ENCODE results near the gene RAB30.
A peak's percentile ranks its signal among the peaks of the same experiment; 100 is the strongest.

Gene RAB30

DNA sequence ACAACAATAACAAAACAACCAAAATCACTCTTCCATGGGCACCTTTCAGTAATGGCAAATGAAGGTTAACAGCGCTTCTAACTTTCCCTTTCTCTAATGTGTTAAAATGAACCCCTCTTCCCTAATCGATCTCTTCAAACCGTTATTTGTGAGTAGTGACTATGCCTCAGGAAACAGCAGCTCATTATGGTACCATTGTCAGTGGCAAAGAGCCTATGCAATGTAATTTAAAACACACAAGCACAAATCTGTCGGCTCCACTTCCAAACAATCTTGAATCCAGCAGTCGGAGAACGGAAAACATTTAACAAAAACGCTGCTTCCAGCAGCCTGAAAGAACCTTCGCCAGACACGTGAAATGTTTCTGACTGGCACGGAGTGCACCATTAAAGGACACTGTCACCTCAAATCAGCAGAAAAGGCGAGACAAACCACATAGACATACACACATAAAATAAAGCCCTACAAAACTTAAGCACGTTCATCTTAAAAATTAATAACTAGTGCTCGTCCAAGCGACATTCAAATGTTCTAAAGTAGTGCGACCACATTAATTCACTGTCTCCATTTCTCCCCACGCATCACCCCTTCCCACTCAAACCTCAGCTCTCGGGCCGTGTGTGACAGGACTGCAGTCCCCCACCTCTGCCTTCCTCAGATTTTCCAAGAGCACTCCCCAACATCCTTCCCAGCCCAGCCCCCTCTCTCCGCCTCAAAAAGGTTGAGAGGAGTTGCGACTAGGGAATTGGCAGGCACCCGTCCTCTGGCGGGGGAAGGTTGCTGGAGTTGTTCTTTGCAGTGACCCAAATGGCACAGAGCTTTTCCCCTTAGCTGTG is 748 bp downstream of the RAB30 start:
- DNase-seq: peak in 1 of 2 experiments; percentile 16

DNA sequence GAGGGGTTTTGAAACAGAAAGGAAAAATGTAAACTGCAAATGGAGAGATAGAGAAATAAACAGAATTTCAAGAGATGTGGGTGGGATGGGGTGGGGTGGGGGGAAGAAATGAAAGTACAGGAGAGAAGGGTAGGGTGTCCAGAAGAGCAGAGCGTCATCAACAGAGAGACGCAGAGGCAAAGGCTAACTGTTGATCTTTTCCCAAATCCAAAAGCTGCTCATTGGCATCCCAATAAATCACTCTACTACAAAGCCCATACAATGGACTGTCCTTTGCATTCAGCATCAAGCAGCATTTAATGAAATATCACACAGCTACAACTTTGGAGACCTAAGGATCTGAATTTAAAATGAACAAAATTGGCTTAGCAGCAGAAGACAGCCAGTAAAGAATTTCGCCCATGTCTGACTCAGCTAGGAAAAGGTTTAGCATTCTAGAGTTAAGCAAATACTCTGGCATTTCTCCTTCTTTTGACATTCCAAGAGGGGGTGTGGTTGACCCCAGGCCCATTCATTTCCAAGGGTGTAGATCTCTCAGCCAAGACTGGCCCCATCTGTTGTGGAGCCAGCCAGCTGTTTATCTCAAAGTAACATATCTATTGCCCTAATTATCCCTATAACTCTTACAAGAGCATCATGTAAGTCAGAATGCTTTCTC is 1.5 kb downstream of the RAB30 start:
- DNase-seq: no peak

DNA sequence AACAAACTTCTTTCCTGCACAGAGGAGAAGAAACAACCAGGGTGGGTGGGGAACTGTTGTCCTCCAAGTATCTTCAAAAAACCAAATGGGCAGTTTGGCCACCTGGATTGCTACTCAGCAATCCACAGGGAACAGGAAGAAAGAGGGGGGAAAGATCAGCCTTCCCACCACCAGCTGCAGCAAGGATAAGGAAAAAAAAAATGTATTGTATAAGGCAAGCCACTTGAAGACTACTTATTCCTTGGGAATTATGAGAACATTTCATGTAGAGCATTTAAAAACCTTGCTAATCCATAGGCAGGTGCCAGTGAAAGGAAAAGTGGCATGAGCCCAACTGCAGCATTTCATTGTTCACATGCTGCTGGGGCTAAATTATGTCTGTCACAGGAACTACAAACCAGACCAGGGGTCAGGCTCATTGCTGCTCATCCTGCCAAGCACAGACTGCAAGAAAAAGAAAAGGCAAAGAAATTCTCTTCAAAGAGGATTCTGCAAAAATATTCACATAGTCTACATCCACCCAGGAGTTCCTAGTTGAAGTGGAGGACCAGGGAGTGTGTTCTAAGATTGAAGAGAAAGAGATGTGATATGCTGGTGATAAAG is 2.2 kb downstream of the RAB30 start:
- DNase-seq: no peak

DNA sequence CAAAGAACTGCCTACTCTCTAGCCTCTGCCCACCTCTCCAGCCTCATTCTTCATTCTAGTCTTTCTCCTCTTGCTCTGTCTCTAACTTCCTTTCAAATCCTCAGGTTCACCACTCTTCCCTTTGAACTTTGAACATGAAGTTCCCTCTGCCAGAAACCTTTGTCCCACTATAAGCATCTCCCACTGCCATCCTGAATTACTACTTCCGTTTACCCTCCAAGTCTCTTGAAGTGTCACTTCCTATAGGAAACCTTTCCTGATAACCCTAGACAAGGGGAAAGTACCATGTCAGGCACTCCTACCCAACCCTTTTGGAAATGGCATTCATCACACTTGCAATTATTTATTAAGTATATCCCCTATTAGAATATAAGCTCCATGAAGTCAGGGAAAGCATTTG is 3.1 kb downstream of the RAB30 start:
- no peak for DNase-seq

DNA sequence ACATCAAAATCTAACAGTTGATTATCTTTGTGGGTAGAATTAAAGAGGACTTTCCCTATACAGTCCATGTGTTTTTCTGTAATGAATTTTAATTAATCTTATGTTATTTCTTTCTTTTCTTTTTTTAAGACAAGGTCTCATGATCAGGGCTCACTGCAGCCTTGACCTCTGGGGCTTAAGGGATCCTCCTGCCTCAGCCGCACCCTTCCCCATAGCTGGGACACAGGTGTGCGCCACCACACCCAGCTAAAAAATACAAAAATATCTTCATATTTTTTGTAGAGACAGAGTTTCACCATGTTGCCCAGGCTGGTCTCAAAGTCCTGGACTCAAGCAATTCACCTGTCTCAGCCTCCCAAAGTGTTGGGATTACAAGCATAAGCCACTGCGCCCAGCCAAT is 7.7 kb downstream of the RAB30 start:
- DNase-seq: no peak

DNA sequence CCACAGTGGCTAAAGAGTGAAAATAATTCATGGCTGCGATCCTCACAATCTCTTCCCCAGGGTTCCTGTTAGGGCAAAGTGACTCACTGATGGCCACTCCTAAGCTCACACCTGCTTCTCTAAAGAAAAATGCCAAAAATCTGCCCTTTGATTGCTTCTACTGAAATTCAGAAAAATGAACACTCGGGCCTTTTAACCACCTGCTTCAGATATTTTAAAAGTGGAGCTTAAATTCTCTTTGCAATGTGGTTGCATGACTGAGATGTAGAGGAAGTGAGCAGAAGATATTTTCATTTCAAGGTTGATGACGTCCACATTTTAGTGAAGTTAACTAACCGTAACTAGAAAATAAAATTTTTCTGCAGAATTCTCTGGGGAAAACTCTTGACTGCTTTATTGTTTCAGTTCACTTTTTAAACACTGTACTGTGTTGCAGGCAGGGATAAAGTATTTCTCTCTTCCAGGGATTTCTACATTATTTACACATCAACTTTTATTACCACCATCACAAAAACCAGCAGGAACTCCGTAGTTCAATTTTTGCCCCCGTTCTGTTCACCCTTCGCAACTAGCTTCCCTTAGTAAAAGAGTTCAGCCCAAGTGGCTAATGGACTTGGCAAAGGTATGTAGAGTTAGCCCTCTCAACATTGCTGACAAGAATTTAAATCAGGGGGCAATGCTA is 8.5 kb downstream of the RAB30 start:
- no peak for DNase-seq

DNA sequence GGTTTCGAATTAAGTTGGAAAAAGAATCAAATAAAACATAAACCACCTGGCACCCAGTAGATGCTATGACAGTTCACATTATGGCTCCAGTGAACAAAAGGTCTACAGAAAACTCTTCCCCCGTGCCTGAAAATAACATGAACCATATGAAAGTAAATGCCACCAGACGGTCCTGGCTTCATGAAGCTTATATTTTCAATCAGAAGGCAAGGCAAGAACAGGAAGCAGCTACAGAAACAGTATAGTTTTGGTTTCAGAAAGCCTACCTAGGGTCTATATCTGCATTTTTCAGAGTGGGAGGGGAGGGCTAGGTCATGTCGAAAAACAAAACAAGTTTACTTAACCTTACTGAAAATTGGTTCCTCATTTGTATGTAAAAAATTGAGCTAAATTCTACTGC is 9.8 kb downstream of the RAB30 start:
- DNase-seq: no peak

DNA sequence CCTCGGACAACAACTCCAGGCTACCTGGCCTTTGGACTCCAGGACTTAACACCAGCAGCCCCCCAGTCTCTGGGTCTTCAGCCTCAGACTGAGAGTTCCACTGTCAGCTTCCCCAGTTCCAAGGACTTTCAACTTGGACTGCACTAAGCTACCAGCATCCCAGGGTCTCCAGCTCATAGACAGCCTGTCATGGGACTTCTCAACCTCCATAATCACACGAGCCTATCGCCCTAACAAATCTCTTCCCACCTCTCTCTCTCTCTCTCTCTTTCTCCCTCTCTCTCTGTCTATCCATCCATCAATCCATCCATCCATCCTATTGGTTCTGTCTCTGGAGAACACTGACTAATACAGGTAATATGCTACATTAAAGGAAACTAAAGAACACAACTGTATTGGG is 10.7 kb downstream of the RAB30 start:
- no peak for DNase-seq

DNA sequence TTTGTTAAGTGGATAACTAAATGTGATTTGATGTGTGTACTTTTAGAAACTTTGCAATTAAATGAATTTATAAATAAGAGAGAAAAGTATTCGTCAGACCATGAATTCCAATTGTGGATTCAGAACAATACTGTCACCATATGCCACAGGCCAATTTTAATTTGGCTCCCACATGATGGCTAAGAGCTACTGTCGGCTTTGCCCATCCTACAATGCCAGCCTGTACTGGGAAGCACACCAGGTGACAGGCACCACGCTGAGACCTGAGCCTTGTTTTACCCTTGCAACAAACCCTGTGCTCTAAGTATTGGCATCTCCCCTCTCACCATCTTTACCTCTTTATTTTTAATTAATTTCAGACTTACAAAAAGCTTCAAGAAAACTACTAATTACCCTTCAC is 14.0 kb downstream of the RAB30 start:
- no peak for DNase-seq

DNA sequence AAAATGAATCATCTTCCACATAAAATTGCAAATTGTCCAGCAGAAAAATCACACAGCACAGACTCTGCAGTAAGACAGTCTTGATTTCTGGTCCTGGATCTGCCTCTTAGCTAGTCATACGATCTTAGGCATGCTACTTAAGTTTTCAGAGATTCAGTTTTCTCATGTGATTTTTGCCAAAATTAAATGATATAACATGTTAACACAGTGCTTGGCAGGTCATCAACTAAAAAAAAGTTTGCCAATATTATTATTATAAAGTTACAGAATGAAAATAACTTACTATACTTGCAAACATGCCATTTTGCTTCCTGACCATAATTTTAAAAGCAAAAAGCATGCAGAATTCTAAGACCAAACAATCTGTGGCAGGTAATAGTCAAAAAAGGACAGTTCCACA is 15.1 kb downstream of the RAB30 start:
- no peak for DNase-seq

DNA sequence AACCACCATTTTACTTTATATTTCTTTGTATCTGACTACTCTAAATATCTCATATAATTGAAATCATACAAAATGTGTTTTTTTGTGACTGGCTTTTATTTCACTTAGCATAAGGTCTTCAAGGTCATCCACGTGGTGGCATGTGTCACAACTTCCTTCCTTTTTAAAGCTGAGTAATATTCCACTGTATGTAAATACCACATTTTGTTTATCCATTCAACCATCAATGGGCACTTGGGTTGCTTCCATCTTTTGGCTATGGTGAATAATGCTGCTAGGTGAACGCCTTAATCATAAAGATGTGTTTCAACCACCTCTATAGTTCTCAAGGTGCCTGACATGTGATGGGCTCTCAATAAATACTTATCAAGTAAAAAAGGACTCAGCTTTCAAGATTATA is 15.5 kb downstream of the RAB30 start:
- no peak for DNase-seq

DNA sequence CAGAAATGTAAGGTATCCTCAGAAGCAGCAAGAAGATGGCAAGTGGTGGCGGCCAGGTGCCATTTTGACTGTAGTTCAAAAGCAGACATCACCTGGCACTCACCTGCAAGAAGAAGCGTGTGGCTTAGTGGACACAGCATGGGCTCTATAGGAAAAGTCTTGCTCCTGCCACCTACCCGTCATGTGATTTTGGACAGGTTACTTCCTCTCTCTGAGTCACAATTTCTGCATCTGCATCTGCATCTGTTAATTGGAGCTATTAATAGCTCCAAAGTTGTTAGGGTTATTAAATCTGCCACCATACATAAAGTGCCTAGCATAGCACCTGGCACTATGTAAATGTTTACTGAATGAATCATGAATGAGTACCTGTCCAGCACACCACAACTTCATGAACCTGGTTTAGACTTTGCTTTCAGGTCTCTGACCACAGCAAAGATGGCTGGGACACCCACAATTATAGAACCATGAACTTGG is 16.8 kb downstream of the RAB30 start:
- DNase-seq: no peak

DNA sequence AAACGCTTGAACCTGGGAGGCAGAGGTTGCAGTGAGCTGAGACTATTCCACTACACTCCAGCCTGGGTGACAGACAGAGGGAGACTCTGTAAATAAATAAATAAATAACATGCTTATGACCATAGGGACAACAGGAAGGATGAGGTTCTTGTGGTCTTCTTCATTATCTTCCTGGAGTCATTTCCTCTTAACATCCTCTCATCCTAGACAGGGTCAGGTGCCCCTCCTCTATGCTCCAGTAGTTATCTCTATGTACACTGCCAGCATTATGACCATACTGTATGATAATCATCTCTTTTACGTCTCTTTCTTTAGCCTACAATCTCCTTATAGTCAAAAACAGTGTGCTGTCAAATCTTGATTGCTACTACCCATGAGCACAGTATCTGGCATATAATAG is 17.7 kb downstream of the RAB30 start:
- DNase-seq: peak; percentile 8 to 11

DNA sequence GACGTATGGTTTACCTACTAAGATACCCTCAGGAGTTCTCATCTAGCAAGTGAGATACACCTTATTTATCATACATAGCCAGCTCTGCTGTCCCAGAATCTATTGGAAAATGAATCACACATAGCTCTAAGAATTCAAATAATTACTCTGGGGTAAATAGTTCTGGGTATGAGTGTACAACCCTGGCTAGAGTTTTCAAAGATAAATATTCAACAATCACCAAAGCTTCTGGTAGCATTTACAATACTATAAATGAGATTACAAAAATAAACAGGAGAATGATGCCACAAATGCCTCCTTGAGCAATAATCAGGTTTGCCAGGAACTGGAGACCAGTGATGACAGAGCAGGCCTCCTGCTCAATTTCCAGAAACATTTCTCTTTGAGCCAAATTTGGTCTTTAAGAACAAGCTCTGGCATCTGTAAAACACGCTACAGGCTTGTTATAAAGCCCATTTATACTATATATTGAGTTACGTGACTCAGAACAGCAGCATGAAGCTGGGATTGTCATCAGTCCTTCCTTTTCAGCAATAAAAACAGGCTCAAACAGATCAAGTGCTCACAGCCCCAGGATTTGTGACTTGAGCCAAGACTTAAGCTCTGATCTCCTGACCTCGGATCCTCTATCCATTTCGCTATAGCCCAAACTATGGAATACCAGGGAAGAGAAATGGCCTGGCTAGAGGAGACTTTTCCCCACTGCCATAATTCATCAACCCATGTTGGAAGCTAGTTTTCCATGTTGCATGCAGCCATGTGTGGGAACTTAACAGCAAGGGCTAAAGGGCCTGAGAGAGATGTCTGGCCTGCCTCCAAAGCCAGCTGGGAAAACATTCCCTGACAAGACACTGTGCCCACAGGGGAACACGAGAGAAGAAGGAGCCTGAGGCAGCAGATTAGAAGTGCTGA is 19.7 kb downstream of the RAB30 start:
- no peak for DNase-seq

DNA sequence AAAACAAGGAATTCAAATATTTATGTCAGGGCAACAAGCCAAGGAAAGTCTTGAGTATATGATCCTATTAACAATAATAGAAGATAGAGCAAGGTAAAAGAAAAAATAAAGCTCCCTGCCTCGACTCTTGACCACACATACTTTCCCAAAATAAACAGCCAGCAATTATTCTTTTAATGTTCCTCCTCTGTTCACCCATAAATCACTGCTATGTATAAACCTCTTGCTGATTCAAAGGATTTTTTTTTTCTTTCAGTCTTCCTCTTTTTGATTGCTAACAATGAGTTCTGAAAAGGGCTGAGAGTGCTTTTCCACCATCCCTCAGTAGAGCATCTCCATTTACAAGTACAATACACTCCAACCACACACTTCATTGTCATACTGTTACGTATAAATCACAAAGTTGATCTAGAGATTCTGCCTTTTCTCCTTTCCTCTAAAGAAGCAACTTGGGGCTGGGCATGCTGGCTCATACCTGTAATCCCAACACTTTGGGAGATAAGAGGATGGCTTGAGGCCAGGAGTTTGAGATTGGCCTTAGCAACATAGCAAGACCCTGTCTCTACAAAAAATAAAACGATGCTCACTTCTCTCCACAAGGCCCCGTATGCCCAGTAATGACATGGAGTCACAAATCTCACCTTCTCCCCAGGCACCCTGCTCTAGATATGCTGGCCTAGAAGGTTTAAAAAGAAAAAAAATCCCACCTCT is 24.0 kb downstream of the RAB30 start:
- DNase-seq: no peak

DNA sequence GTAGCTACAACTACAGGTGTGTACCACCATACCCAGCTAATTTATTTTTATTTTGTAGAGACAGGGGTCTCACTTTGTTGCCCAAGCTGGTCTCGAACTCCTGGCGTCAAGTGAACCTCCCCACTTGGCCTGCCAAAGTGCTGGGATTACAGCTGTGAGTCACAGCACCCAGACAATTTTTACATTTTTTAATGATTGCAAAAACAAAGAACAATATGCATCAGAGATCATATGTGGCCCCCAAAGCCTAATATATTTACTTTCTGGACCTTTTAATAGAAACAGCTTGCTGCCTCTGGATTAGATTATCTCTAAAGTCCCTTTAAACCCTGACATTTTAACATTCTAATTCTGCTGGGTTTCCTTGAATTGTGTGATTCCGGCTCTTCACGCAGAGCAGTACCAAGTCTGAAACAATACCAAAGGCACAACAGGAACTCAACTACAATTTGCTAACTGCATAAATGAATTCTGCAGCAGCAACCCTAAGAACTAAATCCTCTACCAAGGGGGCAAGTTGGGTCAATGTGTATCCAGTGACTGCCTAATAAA is 25.0 kb downstream of the RAB30 start:
- DNase-seq: no peak

DNA sequence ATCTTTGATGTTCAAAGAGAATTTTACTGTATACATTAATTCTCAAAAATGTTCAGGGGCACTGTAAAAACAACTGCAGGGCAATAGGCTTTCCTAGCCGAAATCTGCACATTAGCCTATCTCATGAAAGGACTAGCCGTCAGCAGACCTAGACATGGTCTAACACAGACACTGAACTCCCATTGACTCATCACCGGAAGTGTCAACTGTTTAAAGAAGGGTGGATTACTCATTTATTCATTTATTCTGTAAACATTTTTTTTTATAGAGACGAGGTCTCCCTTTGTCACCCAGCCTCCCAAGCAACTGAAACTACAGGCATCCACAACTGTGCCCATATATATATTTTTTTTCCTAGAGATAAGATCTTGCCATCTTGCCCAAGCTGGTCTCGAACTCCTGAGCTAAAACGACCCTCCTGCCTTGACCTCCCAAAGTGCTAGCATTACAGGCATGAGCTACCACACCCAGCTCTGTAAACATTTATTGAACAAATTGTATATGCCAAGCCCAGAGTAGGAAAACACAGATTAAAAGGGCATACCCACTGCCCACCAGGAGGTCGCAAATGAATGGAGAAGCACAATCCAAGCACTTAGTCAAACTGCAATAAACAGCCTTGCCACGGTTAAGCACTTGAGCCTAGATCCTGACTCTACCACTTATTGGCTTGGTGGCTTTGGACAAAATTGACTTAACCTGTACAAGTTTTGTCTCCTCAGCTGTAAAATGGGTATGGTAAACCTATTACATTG is 26.6 kb downstream of the RAB30 start:
- DNase-seq: no peak

DNA sequence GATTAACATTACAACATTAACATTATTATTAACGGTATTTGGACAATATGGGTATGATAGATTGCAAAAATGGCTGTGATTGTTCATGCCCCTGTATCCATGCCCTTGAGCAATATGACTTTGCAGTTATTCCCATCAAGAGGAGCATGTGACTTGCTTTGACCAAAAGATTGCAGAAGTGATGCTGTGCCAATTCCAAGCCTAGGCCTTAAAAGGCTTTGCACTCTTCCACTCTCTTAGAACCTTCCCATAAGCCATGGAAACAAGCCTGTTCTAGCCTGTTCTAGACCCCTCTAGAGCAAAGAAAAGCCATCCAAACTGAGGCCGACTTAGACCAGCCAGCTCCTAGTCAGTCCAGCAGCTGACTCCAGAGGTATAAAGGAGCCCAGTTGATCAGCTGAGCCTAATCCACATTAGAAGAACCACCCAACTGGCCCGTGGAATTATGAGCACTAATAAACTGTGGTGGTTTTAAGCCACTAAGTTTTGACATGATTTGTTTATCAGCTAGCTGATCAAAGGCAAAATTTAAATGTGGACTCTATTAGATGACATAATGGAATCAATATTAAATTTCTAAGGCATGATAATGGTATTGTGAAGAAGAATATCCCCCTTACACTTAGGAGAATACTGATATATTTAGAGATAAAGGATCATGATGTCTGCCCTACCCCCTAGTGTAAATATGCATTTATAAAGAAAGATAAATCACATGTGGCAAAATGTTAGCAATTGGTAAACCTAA is 28.6 kb downstream of the RAB30 start:
- DNase-seq: no peak

DNA sequence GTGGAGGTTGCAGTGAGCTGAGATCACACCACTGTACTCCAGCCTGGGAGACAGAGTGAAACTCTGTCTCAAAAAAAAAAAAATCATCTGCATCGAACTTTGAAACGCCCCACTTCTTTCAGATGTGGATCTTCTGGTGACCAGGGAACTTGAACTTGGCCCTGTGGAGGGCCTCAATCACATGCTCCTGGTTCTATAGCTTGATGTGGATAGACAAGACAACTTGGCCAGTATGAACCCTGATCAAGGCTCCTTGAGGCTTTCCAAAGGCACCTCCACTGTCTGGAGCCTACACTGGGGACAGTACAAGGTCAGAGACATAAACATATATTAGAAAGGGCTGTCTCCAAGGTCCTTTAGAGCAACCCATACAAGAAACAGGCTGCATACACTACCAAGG is 30.6 kb downstream of the RAB30 start:
- no peak for DNase-seq

DNA sequence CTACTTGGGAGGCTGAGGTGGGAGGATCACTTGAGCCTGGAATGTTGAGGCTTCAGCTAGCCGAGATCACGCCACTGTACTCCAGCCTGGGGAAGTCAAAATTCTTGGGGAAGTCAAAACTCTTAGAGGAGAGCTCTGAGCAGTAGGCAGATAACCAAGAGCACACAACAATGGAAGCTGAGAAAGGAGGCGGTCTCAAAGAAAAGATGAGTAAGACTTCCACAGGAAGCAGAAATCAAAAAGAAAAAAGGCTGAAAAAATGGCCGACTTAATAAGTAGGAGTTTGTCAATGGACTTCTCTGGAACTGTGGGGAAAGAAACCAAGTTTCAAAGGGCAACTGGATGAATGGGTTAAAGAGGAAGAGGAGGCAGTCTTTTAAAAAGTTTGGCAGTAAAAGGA is 32.1 kb downstream of the RAB30 start:
- DNase-seq: no peak
